A549 (cell line): Measurements from ENCODE around the gene DUOX2. TPM values are rescaled to one million over a fixed set of nuclear protein-coding genes. Genes with fewer than 3 reads are reported as not detected.

Experiments used
- ATAC-seq, 2 experiments: fragments of 200-7000 bp in 1 of 2; fragments of >200 bp in 1 of 2; cut with Nextera tagmentation in 1 of 2; cut with Tn5 transposase in 1 of 2; 3 replicates each; pipeline versions ENCODE4 v1.8.0 to v1.9.1; 2018 to 2020; ENCODE audit warnings: mild to moderate bottlenecking in 1 of 2, moderate library complexity in 1 of 2
- CTCF ChIA-PET: fragments of 300-600 bp; sonication (Branson Sonifier 250); formaldehyde crosslinking; extraction: SDS; loops from one replicate; lab custom pipeline; 2021; ENCODE audit warnings: antibody characterized with exemption, inconsistent platforms; lab: Yijun Ruan, JAX
- POLR2A ChIA-PET: fragments of 350-600 bp; formaldehyde crosslinking; extraction: SDS; loops from one replicate; lab custom pipeline; 2021; ENCODE audit warnings: antibody characterized with exemption, inconsistent platforms; lab: Yijun Ruan, JAX
- DNase-seq, 2 experiments: peaks; one replicate each; pipeline versions ENCODE4 v3.0.0 to v3.0.0-alpha.2; 2011 to 2016; ENCODE audit warnings: low read depth in 1 of 2, low spot score in 1 of 2
- FAIRE-seq: peaks from 2 replicates; lab custom pipeline; 2011; peaks lifted over from hg19 to GRCh38; lab: Jason Lieb, UNC
- H3K27ac ChIP-seq, 2 experiments: fragments of >200 bp; sonication (Bioruptor Twin); formaldehyde crosslinking; 3 replicates each; pipeline ENCODE4 v1.5.1; 2016 to 2017
- H3K4me1 ChIP-seq: fragments of >200 bp; sonication (Bioruptor Twin); formaldehyde crosslinking; 3 replicates; pipeline ENCODE4 v1.6.1; 2016
- H3K4me2 ChIP-seq: fragments of >200 bp; sonication (Bioruptor Twin); formaldehyde crosslinking; 3 replicates; pipeline ENCODE4 v1.6.1; 2016
- H3K4me3 ChIP-seq: fragments of >200 bp; sonication (Bioruptor Twin); formaldehyde crosslinking; 3 replicates; pipeline ENCODE4 v1.5.1; 2016
- H3K9me3 ChIP-seq: fragments of >200 bp; sonication (Bioruptor Twin); formaldehyde crosslinking; 3 replicates; pipeline ENCODE4 v1.6.1; 2016
- ATOH8 ChIP-seq: fragments of 250-450 bp; sonication (Bioruptor Pico); IDR thresholded peaks from 2 replicates; pipeline ENCODE4 v1.5.0; 2020; ENCODE audit warnings: low read depth, mild to moderate bottlenecking, moderate library complexity
- BCL3 ChIP-seq: fragments of >200 bp; sonication (Bioruptor Twin); formaldehyde crosslinking; IDR thresholded peaks from 3 replicates; pipeline ENCODE4 v1.6.1; 2016
- CBX2 ChIP-seq: fragments of 200-600 bp; sonication (generic); IDR thresholded peaks from 2 replicates; pipeline ENCODE4 v1.6.1; 2016; ENCODE audit warnings: low read depth, mild to moderate bottlenecking, borderline replicate concordance
- CEBPB ChIP-seq, 2 experiments: fragments of >200 bp in 1 of 2; sonication (Bioruptor Twin) in 1 of 2; formaldehyde crosslinking in 1 of 2; IDR thresholded peaks; 2 replicates each; pipeline ENCODE4 v1.6.1; 2012 to 2016
- CHD2 ChIP-seq: fragments of 150-350 bp; IDR thresholded peaks from 2 replicates; pipeline ENCODE4 v1.6.1; 2014; ENCODE audit warnings: low read length; ENCODE audit not compliant: partially characterized antibody
- EHF ChIP-seq: fragments of 250-450 bp; sonication (Bioruptor Pico); IDR thresholded peaks from 2 replicates; pipeline ENCODE4 v1.5.0; 2020; ENCODE audit warnings: mild to moderate bottlenecking
- EHMT2 ChIP-seq: fragments of 200-600 bp; sonication (generic); IDR thresholded peaks from 2 replicates; pipeline ENCODE4 v1.6.1; 2016; ENCODE audit warnings: antibody characterized with exemption, low read depth, mild to moderate bottlenecking, moderate library complexity
- ESRRA ChIP-seq: fragments of 150-350 bp; IDR thresholded peaks from 2 replicates; pipeline ENCODE4 v1.6.1; 2014; ENCODE audit warnings: mild to moderate bottlenecking, low read length, borderline replicate concordance
- FOSL2 ChIP-seq, 2 experiments: fragments of 450-650 bp in 1 of 2; fragments of >200 bp in 1 of 2; sonication (Bioruptor Twin) in 1 of 2; formaldehyde crosslinking; IDR thresholded peaks; 2 replicates each; pipeline versions ENCODE4 v1.5.0 to v1.6.1; 2016 to 2020; ENCODE audit warnings: mild to moderate bottlenecking in 1 of 2, moderate library complexity in 1 of 2
- FOXS1 ChIP-seq: fragments of 250-450 bp; sonication (Bioruptor Pico); IDR thresholded peaks from 2 replicates; pipeline ENCODE4 v1.5.0; 2020; ENCODE audit warnings: mild to moderate bottlenecking, moderate library complexity
- GATA3 ChIP-seq: IDR thresholded peaks from 2 replicates; pipeline ENCODE4 v1.6.1; 2012; ENCODE audit warnings: borderline replicate concordance
- JUNB ChIP-seq: fragments of >200 bp; sonication (Bioruptor Twin); formaldehyde crosslinking; IDR thresholded peaks from 2 replicates; pipeline ENCODE4 v1.6.1; 2016
- KDM1A ChIP-seq: fragments of 200-600 bp; sonication (generic); IDR thresholded peaks from 2 replicates; pipeline ENCODE4 v1.6.1; 2016; ENCODE audit warnings: low read depth, mild to moderate bottlenecking
- MAFK ChIP-seq: fragments of 450-650 bp; IDR thresholded peaks from 2 replicates; pipeline ENCODE4 v1.6.1; 2014; ENCODE audit not compliant: partially characterized antibody
- MAZ ChIP-seq: fragments of 150-350 bp; IDR thresholded peaks from 2 replicates; pipeline ENCODE4 v1.6.1; 2014; ENCODE audit warnings: antibody characterized with exemption, low read depth, low read length, borderline replicate concordance
- PHF8 ChIP-seq: fragments of 200-600 bp; sonication (generic); IDR thresholded peaks from 2 replicates; pipeline ENCODE4 v1.6.1; 2016; ENCODE audit warnings: low read depth, mild to moderate bottlenecking, antibody characterized with exemption, moderate library complexity, borderline replicate concordance
- POLR2A ChIP-seq: IDR thresholded peaks from 2 replicates; pipeline ENCODE4 v1.6.1; 2012; ENCODE audit warnings: mild to moderate bottlenecking, low read length
- RARB ChIP-seq: fragments of 250-450 bp; sonication (Bioruptor Pico); IDR thresholded peaks from 2 replicates; pipeline ENCODE4 v1.8.0; 2021; ENCODE audit warnings: mild to moderate bottlenecking, moderate library complexity
- RCOR1 ChIP-seq: fragments of 150-350 bp; IDR thresholded peaks from 2 replicates; pipeline ENCODE4 v1.6.1; 2014; ENCODE audit warnings: antibody characterized with exemption, low read length, low read depth
- TFCP2L1 ChIP-seq: fragments of 250-450 bp; sonication (Bioruptor Pico); IDR thresholded peaks from 2 replicates; pipeline ENCODE4 v1.5.0; 2021; ENCODE audit warnings: mild to moderate bottlenecking
- TP53 ChIP-seq: fragments of 250-450 bp; sonication (Bioruptor Pico); IDR thresholded peaks from 2 replicates; pipeline ENCODE4 v1.5.0; 2021; ENCODE audit warnings: mild to moderate bottlenecking, moderate library complexity
- ZC3H11A ChIP-seq: fragments of 450-650 bp; IDR thresholded peaks from 2 replicates; pipeline ENCODE4 v1.6.1; 2014; ENCODE audit warnings: antibody characterized with exemption, mild to moderate bottlenecking
- ZFP36 ChIP-seq: fragments of 450-650 bp; IDR thresholded peaks from 2 replicates; pipeline ENCODE4 v1.6.1; 2014; ENCODE audit warnings: borderline replicate concordance; ENCODE audit not compliant: partially characterized antibody
- ZNF302 ChIP-seq: fragments of 250-450 bp; sonication (Bioruptor Pico); IDR thresholded peaks from 2 replicates; pipeline ENCODE4 v1.9.0; 2021; ENCODE audit warnings: inconsistent platforms, mild to moderate bottlenecking, moderate library complexity
- WGBS: methylation state at CpG from one replicate; pipeline ENCODE4 v1.1.6; 2017; ENCODE audit errors: missing lambda C conversion rate; 5-methylcytosine and 5-hydroxymethylcytosine counted together
- polyA plus RNA-seq, 4 experiments: library from polyadenylated mRNA; depleted of rRNA in 3 of 4; stranded (reverse); fragments of >200 nt; fragmentation: RNase III in 1 of 4; extraction: RNeasy Plus Mini Kit Qiagen cat#74134 plus additional on column Dnase treatment in 1 of 4; gene quantifications; 2 replicates in 3 of 4; 3 replicates in 1 of 4; pipeline ENCODE4 v1.2.3, GENCODE V29; 2011 to 2017
- TF ChIP-seq, protein P1 (sequence below): IDR thresholded peaks from 2 replicates; pipeline ENCODE4 v1.6.1; 2012
- TF ChIP-seq, protein P2 (sequence below): fragments of 150-350 bp; IDR thresholded peaks from 2 replicates; pipeline ENCODE4 v1.6.1; 2014; ENCODE audit warnings: low read depth, mild to moderate bottlenecking, low read length

The DUOX2 gene
- polyA plus RNA-seq, 2 of the 4 experiments (the other 2 are of a cell fraction) = 0.05 to 0.06 TPM

DNA sequence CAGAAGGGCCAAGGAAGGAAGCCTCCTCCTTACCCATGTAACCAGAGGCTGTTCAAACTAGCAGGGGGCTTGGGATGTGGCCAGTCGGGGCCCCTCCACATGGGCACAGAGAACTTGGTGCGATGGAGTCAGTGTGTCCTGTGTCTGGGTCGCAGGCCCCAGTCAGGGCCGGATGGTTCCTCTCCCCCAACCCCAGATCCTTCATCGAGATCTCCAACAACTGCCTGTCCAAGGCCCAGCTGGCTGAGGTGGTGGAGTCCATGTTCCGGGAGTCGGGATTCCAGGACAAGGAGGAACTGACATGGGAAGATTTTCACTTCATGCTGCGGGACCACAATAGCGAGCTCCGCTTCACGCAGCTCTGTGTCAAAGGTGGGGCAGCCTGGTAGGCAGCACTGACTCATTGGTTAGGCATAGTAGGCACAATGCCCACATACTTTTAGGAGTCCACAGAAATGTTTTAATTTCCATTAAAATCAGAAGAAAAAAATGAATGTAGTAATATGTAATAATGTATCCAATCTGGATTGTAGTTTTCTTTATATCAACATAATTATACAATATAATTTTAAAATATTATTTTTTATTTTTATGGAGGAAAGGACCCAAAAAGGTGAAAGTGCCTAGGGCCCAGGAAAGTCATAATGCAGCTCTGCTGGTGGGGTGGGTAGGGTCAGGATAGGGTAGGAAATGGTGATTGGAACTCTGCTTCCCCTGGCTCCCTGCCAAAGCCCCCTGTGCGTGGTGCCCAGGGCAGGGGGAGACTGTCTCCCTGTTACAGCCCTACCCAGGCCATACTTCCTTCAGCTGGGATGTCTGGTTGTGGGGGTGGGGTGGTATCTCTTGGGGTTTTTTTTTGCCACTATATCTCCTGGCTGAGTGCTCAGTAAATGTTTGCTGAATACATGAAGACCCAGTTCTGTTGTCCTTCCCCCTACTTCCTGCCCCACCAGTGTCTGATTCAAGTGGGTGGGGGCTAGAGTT lies 34.4 kb upstream of the DUOX2 start:
- no peak overlapping the region for H3K27ac ChIP-seq
- WGBS = 83% methylated on average over 10 of the region's 12 CpGs
- H3K4me2 ChIP-seq = no peak overlapping the region
- no peaks in the 10 kb centered on the region for H3K9me3 ChIP-seq
- DNase-seq (no peak), FAIRE-seq (no peak)
- ChIA-PET POLR2A (no interaction called here), CTCF (interaction anchor here (1.5 to 4.0 kb wide), 3 partner anchors 12 to 22 kb away, joined by 5 to 30 read pairs (median 6); no protein-coding TSS in a partner anchor)
- no peak overlapping the region for H3K4me3 ChIP-seq
- no peak for TF ChIP-seq TP53
- TF ChIP-seq, all 56 proteins: peak for 0
- H3K4me1 ChIP-seq = no peaks in the 10 kb centered on the region
- ATAC-seq = no peak

DNA sequence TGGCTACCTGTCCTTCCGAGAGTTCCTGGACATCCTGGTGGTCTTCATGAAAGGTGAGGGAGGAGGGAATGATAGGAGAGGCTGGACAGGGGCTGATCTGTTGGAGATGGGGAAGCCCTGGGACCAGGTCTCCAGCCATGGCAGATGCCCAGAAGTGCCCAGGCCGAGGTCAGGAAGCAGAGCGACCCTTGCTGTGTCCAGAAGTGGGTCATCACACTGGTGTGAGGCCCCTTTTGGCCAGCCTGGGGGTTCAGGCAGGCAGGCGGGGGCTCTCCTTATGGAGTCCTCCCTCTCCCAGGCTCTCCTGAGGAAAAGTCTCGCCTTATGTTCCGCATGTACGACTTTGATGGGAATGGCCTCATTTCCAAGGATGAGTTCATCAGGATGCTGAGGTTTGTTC lies 33.6 kb upstream of the DUOX2 start:
- H3K27ac ChIP-seq = no peak overlapping the region
- H3K9me3 ChIP-seq = no peaks in the 10 kb centered on the region
- POLR2A ChIA-PET = no interaction called here
- WGBS = 77% methylated on average over 5 of the region's 7 CpGs
- FAIRE-seq (no peak), DNase-seq (no peak), ATAC-seq (no peak)
- no peak overlapping the region for H3K4me3 ChIP-seq
- no peaks in the 10 kb centered on the region for H3K4me1 ChIP-seq
- CTCF ChIA-PET = no interaction called here
- TF ChIP-seq, protein P1, sequence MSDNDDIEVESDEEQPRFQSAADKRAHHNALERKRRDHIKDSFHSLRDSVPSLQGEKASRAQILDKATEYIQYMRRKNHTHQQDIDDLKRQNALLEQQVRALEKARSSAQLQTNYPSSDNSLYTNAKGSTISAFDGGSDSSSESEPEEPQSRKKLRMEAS = no peak
- TF ChIP-seq ESRRA (no peak), ATOH8 (no peak), EHF (no peak), FOSL2 (IDR thresholded peaks at IDR 0.05) (no peak), FOSL2 (CRISPR knock-in tag; IDR thresholded peaks at IDR 0.05) (no peak), MAZ (no peak), GATA3 (no peak), JUNB (no peak), POLR2A (no peak), CEBPB (IDR thresholded peaks at IDR 0.05) (no peak), ZNF302 (CRISPR knock-in tag) (no peak)
- TF ChIP-seq, protein P2, sequence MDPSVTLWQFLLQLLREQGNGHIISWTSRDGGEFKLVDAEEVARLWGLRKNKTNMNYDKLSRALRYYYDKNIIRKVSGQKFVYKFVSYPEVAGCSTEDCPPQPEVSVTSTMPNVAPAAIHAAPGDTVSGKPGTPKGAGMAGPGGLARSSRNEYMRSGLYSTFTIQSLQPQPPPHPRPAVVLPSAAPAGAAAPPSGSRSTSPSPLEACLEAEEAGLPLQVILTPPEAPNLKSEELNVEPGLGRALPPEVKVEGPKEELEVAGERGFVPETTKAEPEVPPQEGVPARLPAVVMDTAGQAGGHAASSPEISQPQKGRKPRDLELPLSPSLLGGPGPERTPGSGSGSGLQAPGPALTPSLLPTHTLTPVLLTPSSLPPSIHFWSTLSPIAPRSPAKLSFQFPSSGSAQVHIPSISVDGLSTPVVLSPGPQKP = no peak
- no peak overlapping the region for H3K4me2 ChIP-seq

GRCh38 chr15:45146405-45146804 lies 32.4 kb upstream of the DUOX2 start:
- Histone ChIP-seq H3K4me1 (no peaks in the 10 kb centered on the region), H3K27ac (no peak overlapping the region), H3K9me3 (no peaks in the 10 kb centered on the region), H3K4me2 (no peak overlapping the region)
- 72% methylated on average over 4 of the region's 4 CpGs for WGBS
- ATAC-seq (no peak), FAIRE-seq (no peak)
- ChIA-PET CTCF (interaction anchor here (0.7 to 1.4 kb wide), 3 partner anchors 17 to 59 kb away, joined by 3 to 10 read pairs (median 3); no protein-coding TSS in a partner anchor), POLR2A (no interaction called here)
- no peak for TF ChIP-seq CEBPB (IDR thresholded peaks at IDR 0.05)
- no peak for TF ChIP-seq RCOR1
- TF ChIP-seq TP53 = no peak
- TF ChIP-seq FOXS1 (CRISPR knock-in tag) = no peak
- TF ChIP-seq ZC3H11A = no peak
- TF ChIP-seq KDM1A = no peak
- no peak for TF ChIP-seq EHF
- no peak for TF ChIP-seq CHD2
- no peak for TF ChIP-seq PHF8
- no peak for TF ChIP-seq RARB
- no peak for TF ChIP-seq MAFK
- TF ChIP-seq CBX2 = no peak
- no peak for TF ChIP-seq TFCP2L1 (CRISPR knock-in tag)
- no peak for TF ChIP-seq EHMT2
- TF ChIP-seq BCL3 = no peak
- no peak for TF ChIP-seq ZFP36
- TF ChIP-seq, all 56 proteins: peak for 0
- no peak overlapping the region for H3K4me3 ChIP-seq
- no peak for DNase-seq
